ENCODE measurements around the gene GSTP1.
"Not testable (repeated sequence)": the region's sequence is repeated elsewhere in the genome, so short reads cannot be mapped to it uniquely, and the experiment has no call there.

GSTP1 gene

GRCh38 chr11:67583247-67584204 lies at the start of gene GSTP1:
Gene GSTP1, plus strand, starts transcription at chr11:67583812. Its CDS starts 32 bp downstream, at chr11:67583844.
- peak; percentile 83 for DNase-seq

- no peak for DNase-seq
Measured at GRCh38 chr11:67534070-67534679, 49.4 kb upstream of the GSTP1 start.

GRCh38 chr11:67535561-67535960 lies 48.1 kb upstream of the GSTP1 start:
- no peak for DNase-seq

- no peak for DNase-seq
Measured at GRCh38 chr11:67538306-67538705, 45.3 kb upstream of the GSTP1 start.

GRCh38 chr11:67538823-67539505 lies 44.6 kb upstream of the GSTP1 start:
- no peak for DNase-seq

GRCh38 chr11:67539550-67539949 lies 44.1 kb upstream of the GSTP1 start:
- no peak for DNase-seq

DNA sequence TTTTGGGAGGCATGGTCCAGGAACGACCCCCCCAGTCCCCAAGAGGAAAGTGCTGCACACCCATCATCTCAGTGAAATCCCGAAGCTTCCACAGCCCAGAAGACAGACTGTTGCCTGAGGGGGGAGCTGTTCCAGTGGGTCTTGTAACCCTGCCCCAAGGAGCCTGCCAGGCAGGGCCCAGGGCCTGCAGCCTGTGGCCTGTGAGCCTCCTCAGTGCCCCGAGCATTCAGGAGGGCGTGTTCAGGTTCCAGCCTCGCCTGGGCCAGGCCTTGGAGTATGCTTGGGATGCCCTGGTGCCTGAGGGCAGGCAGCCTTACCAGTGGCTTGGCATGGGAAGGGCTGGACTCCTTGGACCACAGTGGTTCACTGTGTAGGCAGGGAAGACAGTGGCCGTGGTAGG lies 42.4 kb upstream of the GSTP1 start:
- DNase-seq, result no peak

- no peak for DNase-seq
Measured at GRCh38 chr11:67542169-67542568, 41.4 kb upstream of the GSTP1 start.

DNA sequence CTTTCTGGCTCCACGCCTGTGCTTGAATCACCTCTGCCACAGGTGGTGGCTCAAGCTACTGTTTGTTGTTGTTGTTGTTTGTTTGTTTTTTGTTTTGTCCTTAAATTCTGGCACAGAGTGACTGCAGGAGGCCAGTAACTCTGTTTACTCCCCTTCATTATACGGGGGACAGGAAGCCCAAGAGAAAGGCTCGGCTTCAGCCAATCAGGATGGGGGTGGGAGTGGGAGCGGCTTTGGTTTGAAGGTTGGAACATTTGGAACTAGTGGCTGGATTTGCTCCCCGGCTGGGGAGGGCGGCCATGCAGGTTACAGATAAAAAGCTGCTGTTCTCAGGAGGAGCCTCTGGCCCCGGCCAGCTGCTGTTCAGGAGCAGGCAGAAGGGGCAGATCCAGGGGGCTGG lies 40.6 kb upstream of the GSTP1 start:
- no peak for DNase-seq

GRCh38 chr11:67543585-67543984 lies 40.0 kb upstream of the GSTP1 start:
- DNase-seq, result no peak

GRCh38 chr11:67544616-67545242 lies 38.9 kb upstream of the GSTP1 start:
- no peak for DNase-seq

DNA sequence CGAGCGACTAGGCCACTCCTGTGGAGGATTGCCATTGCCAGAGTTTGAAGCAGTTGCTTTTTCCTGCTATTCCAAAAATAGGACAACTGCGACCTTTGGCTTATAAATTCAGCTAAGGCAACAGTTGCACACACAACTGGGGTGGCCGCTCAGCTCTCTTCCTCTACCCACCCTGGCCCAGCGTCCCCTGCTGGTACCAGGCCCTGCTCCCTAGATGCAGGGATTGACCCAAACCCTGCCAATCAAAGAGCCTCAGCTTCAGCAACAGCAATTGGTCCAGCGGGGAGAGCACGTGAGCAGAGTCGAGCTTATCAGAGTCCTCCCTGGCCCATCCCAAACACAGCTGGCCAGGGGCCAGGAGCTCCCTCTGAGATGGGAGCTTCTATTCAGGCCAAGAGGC lies 38.3 kb upstream of the GSTP1 start:
- peak; percentile 26 for DNase-seq

- DNase-seq, result not testable (repeated sequence)
Measured at GRCh38 chr11:67548112-67548511, 35.5 kb upstream of the GSTP1 start.

DNA sequence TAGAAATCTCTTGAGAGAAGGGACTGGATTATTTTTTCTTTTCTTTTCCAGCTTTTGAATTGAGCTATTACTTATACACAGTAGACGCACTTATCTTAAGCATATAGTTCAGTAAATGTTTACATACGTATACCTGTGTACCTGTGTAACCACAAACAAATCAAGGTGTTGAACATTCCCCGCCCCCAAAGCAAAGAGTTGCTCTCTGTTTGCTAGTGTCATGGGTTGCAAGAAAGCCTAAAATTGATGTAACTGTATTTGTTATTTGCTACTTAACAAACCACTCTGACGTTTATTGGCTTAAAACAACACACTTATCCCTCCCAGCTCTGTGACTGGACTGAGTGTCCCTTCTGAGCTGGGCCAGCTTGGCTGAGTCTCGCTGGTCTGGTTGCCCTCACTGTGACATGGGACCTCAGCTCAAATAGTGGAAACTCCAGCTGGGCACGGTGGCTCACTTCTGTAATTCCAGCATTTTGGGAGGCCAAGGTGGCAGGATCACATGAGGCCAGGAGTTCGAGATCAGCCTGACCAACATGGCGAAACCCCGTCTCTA lies 35.0 kb upstream of the GSTP1 start:
- DNase-seq, result no peak

GRCh38 chr11:67551127-67551526 lies 32.5 kb upstream of the GSTP1 start:
- no peak for DNase-seq

DNA sequence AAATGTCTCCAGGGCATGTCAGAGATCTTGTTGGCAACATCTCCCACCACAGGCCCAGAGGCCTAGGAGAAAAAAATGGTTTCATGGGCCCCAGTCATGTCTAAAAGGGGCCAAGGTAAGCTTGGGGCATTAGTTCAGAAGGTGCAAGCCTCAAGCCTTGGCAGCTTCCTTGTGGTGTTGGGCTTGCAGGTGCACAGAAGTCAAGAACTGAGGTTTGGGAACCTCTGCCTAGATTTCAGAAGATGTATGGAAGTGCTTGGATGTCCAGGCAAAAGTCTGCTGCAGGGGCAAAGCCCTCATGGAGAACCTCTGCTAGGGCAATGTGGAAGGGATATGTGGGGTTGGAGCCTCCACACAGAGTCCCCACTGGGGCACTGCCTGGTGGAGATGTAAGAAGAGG lies 31.9 kb upstream of the GSTP1 start:
- DNase-seq, result not testable (repeated sequence)

DNA sequence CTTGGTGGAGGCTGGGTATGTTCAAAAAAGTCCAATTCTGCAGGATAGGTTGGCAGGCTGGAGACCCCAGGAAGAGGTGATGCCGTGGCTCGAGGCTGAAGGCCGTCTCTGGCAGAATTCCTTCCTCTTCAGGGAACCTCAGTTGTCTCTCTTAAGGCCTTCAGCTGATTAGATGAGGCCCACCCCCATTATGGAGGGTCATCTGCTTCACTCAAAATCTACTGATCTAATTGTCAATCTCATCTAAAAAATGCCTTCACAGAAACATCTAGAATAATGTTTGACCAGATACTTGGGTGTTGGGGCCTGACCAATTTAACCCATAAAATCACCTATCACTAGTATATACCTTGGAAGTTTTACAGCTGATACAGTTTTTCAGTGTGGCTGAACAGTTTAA lies 27.4 kb upstream of the GSTP1 start:
- DNase-seq, result no peak

GRCh38 chr11:67558084-67558772 lies 25.4 kb upstream of the GSTP1 start:
- DNase-seq, result no peak

- DNase-seq, result no peak
Measured at GRCh38 chr11:67561971-67562619, 21.5 kb upstream of the GSTP1 start.

GRCh38 chr11:67562963-67563704 lies 20.5 kb upstream of the GSTP1 start:
- DNase-seq, result no peak

GRCh38 chr11:67563705-67564114 lies 19.9 kb upstream of the GSTP1 start:
- not testable (repeated sequence) for DNase-seq
